Measurements from ENCODE around the gene ATG7.

ATG7 gene

GRCh38 chr3:11541321-11542303 is 269.4 kb downstream of the ATG7 start:
- H3K27ac ChIP-seq = no peak overlapping the region
- H3K9ac ChIP-seq (ENCODE audit: insufficient read length) = no peak overlapping the region
- no peaks in the 10 kb centered on the region for H3K9me3 ChIP-seq (ENCODE audit: low read depth, low read length)
- no peaks in the 10 kb centered on the region for H3K36me3 ChIP-seq (ENCODE audit: insufficient read depth, low read length)
- TF ChIP-seq POLR2AphosphoS5 (IDR thresholded peaks at IDR 0.05; ENCODE audit: borderline replicate concordance, low read depth, low read length) (no peak), FOXP2 (optimal IDR thresholded peaks at IDR 0.05; ENCODE audit: control extremely low read depth, extremely low read length, insufficient read depth) (no peak), EZH2 (IDR thresholded peaks at IDR 0.05) (no peak)
- no peak for DNase-seq (ENCODE audit: low read depth, low spot score)
- no peak overlapping the region for H3K4me3 ChIP-seq

GRCh38 chr3:11542551-11542950 is 270.4 kb downstream of the ATG7 start:
- Histone ChIP-seq H3K9me3 (ENCODE audit: low read depth, low read length) (no peaks in the 10 kb centered on the region), H3K9ac (ENCODE audit: insufficient read length) (no peak overlapping the region), H3K4me3 (no peak overlapping the region), H3K36me3 (ENCODE audit: insufficient read depth, low read length) (no peaks in the 10 kb centered on the region), H3K27ac (no peak overlapping the region)
- DNase-seq (ENCODE audit: low read depth, low spot score) = no peak
- TF ChIP-seq FOXP2 (optimal IDR thresholded peaks at IDR 0.05; ENCODE audit: control extremely low read depth, extremely low read length, insufficient read depth) (no peak), POLR2AphosphoS5 (IDR thresholded peaks at IDR 0.05; ENCODE audit: borderline replicate concordance, low read depth, low read length) (no peak), EZH2 (IDR thresholded peaks at IDR 0.05) (no peak)

GRCh38 chr3:11543141-11543947 is 271.1 kb downstream of the ATG7 start:
- no peaks in the 10 kb centered on the region for H3K9me3 ChIP-seq (ENCODE audit: low read depth, low read length)
- no peak overlapping the region for H3K9ac ChIP-seq (ENCODE audit: insufficient read length)
- no peak overlapping the region for H3K27ac ChIP-seq
- H3K4me3 ChIP-seq = no peak overlapping the region
- TF ChIP-seq EZH2 (IDR thresholded peaks at IDR 0.05) = no peak
- TF ChIP-seq FOXP2 (optimal IDR thresholded peaks at IDR 0.05; ENCODE audit: control extremely low read depth, extremely low read length, insufficient read depth) = no peak
- no peak for TF ChIP-seq POLR2AphosphoS5 (IDR thresholded peaks at IDR 0.05; ENCODE audit: borderline replicate concordance, low read depth, low read length)
- no peak for DNase-seq (ENCODE audit: low read depth, low spot score)
- H3K36me3 ChIP-seq (ENCODE audit: insufficient read depth, low read length) = no peaks in the 10 kb centered on the region

GRCh38 chr3:11543948-11544387 is 271.8 kb downstream of the ATG7 start:
- DNase-seq (ENCODE audit: low read depth, low spot score) = no peak
- H3K9ac ChIP-seq (ENCODE audit: insufficient read length) = no peak overlapping the region
- H3K27ac ChIP-seq = no peak overlapping the region

GRCh38 chr3:11544412-11545181 is 272.4 kb downstream of the ATG7 start:
- Histone ChIP-seq H3K36me3 (ENCODE audit: insufficient read depth, low read length) (no peaks in the 10 kb centered on the region), H3K9me3 (ENCODE audit: low read depth, low read length) (no peaks in the 10 kb centered on the region), H3K27ac (no peak overlapping the region), H3K9ac (ENCODE audit: insufficient read length) (no peak overlapping the region), H3K4me3 (no peak overlapping the region)
- TF ChIP-seq POLR2AphosphoS5 (IDR thresholded peaks at IDR 0.05; ENCODE audit: borderline replicate concordance, low read depth, low read length) = no peak
- no peak for TF ChIP-seq FOXP2 (optimal IDR thresholded peaks at IDR 0.05; ENCODE audit: control extremely low read depth, extremely low read length, insufficient read depth)
- TF ChIP-seq EZH2 (IDR thresholded peaks at IDR 0.05) = no peak
- DNase-seq (ENCODE audit: low read depth, low spot score) = no peak

More at GRCh38 chr3:11543948-11544387, 271.8 kb downstream of the ATG7 start:
- H3K36me3 ChIP-seq (ENCODE audit: insufficient read depth, low read length) = no peaks in the 10 kb centered on the region
- TF ChIP-seq FOXP2 (optimal IDR thresholded peaks at IDR 0.05; ENCODE audit: control extremely low read depth, extremely low read length, insufficient read depth) = no peak
- TF ChIP-seq POLR2AphosphoS5 (IDR thresholded peaks at IDR 0.05; ENCODE audit: borderline replicate concordance, low read depth, low read length) = no peak
- TF ChIP-seq EZH2 (IDR thresholded peaks at IDR 0.05) = no peak
- H3K4me3 ChIP-seq = no peak overlapping the region
- no peaks in the 10 kb centered on the region for H3K9me3 ChIP-seq (ENCODE audit: low read depth, low read length)

- Histone ChIP-seq H3K27ac (no peak overlapping the region), H3K9ac (ENCODE audit: insufficient read length) (no peak overlapping the region), H3K36me3 (ENCODE audit: insufficient read depth, low read length) (no peaks in the 10 kb centered on the region), H3K9me3 (ENCODE audit: low read depth, low read length) (no peaks in the 10 kb centered on the region), H3K4me3 (no peak overlapping the region)
- no peak for DNase-seq (ENCODE audit: low read depth, low spot score)
- TF ChIP-seq FOXP2 (optimal IDR thresholded peaks at IDR 0.05; ENCODE audit: control extremely low read depth, extremely low read length, insufficient read depth) (no peak), POLR2AphosphoS5 (IDR thresholded peaks at IDR 0.05; ENCODE audit: borderline replicate concordance, low read depth, low read length) (no peak), EZH2 (IDR thresholded peaks at IDR 0.05) (no peak)
Observed at GRCh38 chr3:11545186-11545851, 273.1 kb downstream of the ATG7 start.

GRCh38 chr3:11546657-11547302 is 274.6 kb downstream of the ATG7 start:
- no peaks in the 10 kb centered on the region for H3K9me3 ChIP-seq (ENCODE audit: low read depth, low read length)
- H3K36me3 ChIP-seq (ENCODE audit: insufficient read depth, low read length) = no peaks in the 10 kb centered on the region
- no peak overlapping the region for H3K9ac ChIP-seq (ENCODE audit: insufficient read length)
- no peak overlapping the region for H3K27ac ChIP-seq
- TF ChIP-seq EZH2 (IDR thresholded peaks at IDR 0.05) (no peak), FOXP2 (optimal IDR thresholded peaks at IDR 0.05; ENCODE audit: control extremely low read depth, extremely low read length, insufficient read depth) (no peak), POLR2AphosphoS5 (IDR thresholded peaks at IDR 0.05; ENCODE audit: borderline replicate concordance, low read depth, low read length) (no peak)
- DNase-seq (ENCODE audit: low read depth, low spot score) = no peak
- H3K4me3 ChIP-seq = no peak overlapping the region

All from SK-N-MC (cell line).